Measurements from ENCODE around the gene PRCD. TPM values are rescaled to one million over a fixed set of nuclear protein-coding genes. Genes with fewer than 3 reads are reported as not detected.

PRCD gene
- total and polyA plus RNA-seq, 2 donors (not counting 1 experiment from before 2014, with no cell fraction given) = 18.0 to 30.6 TPM

DNA sequence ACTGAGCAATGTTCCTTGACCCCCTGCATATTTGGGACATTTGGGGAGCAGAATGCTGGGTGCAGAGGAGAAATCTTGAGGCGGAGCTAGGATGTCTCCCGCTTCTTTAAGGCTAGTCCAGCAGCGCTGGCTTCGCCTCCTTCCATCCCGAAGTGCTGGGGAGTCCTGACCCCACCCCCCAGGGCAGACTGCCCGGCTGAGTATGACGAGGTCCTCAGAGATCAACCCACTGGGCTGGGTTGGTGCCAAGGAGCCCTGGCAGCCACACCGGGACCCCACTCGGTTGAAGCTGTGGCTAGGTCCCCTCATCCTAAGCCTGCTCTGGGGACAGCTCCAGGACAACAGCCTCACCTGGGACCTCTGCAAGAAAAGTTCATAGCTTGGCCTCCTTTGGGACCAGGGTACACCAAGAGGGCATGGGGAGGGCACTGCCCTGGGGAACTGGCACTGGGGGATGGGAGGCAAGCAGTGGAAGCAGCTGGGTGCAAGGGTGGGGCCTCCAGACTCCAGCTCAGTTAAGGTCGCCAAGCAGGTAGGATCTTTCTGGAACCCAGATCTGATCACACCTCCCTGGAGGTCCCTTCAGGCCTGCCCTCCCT lies 49.6 kb upstream of the PRCD start:
- intact Hi-C loops (cut with micrococcal nuclease) = loop anchor here (10.0 kb wide), 1 partner anchor 215 kb away; no protein-coding TSS in a partner anchor
- H3K4me3 ChIP-seq (ENCODE audit: control extremely low read depth in 1 of 5, extremely low read depth in 1 of 5, insufficient read depth in 1 of 5, low read depth in 2 of 5, low read length in 4 of 5) = no peak overlapping the region
- DNase-seq (no peak), ATAC-seq (ENCODE audit: low read depth) (no peak)
- no peak overlapping the region for H2AFZ ChIP-seq (ENCODE audit: insufficient read depth, low read depth, low read length, poor library complexity, severe bottlenecking)
- Mint-ChIP-seq H3K9me3 (ENCODE audit: insufficient read depth) (no peaks in the 10 kb centered on the region), H3K4me3 (peak overlapping the region; percentile 89), H3K27me3 (no peaks in the 10 kb centered on the region), H3K27ac (peak overlapping the region; percentile 98), H3K4me1 (peaks cover 83% of the 10 kb centered on the region)
- peak overlapping the region; percentile 82 for H3K4me2 ChIP-seq (replicated peaks; ENCODE audit: low read depth, low read length, poor library complexity, severe bottlenecking)
- H3K9ac ChIP-seq (ENCODE audit: low read length) = no peak overlapping the region
- H3K9me3 ChIP-seq (ENCODE audit: control extremely low read depth in 1 of 3, control insufficient read depth in 2 of 3, insufficient read depth in 1 of 3, low read length in 2 of 3) = no peaks in the 10 kb centered on the region
- TF ChIP-seq, protein P1, sequence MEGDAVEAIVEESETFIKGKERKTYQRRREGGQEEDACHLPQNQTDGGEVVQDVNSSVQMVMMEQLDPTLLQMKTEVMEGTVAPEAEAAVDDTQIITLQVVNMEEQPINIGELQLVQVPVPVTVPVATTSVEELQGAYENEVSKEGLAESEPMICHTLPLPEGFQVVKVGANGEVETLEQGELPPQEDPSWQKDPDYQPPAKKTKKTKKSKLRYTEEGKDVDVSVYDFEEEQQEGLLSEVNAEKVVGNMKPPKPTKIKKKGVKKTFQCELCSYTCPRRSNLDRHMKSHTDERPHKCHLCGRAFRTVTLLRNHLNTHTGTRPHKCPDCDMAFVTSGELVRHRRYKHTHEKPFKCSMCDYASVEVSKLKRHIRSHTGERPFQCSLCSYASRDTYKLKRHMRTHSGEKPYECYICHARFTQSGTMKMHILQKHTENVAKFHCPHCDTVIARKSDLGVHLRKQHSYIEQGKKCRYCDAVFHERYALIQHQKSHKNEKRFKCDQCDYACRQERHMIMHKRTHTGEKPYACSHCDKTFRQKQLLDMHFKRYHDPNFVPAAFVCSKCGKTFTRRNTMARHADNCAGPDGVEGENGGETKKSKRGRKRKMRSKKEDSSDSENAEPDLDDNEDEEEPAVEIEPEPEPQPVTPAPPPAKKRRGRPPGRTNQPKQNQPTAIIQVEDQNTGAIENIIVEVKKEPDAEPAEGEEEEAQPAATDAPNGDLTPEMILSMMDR (IDR thresholded peaks at IDR 0.05) = no peak
- TF ChIP-seq EZH2 (IDR thresholded peaks at IDR 0.05; ENCODE audit: borderline replicate concordance, insufficient read depth, low read depth, low read length, poor library complexity, severe bottlenecking) = no peak
- ChIA-PET CTCF (interaction anchor here (0.9 to 20.8 kb wide), 6 partner anchors 3 to 92 kb away, joined by 3 to 256 read pairs (median 25); partner anchors contain the start of genes AANAT and RHBDF2), POLR2A (interaction anchor here (0.6 to 23.6 kb wide), 9 partner anchors 8 to 1768 kb away, joined by 3 to 478 read pairs (median 3); partner anchors contain the start of genes AANAT and RHBDF2)
- peaks cover 18% of the 10 kb centered on the region for H4K20me1 ChIP-seq (ENCODE audit: control insufficient read depth, insufficient read depth, low read length, poor library complexity, severe bottlenecking)
- H3K27ac ChIP-seq (ENCODE audit: low read length in 2 of 2) = peak overlapping the region; percentile 75 to 94
- H3K79me2 ChIP-seq (ENCODE audit: control insufficient read depth, insufficient read depth, low read length) = peaks cover 58% of the 10 kb centered on the region
- H3K4me1 ChIP-seq (ENCODE audit: control insufficient read depth in 2 of 2, insufficient read depth in 2 of 2, low read length in 2 of 2) = peaks cover 74 to 94% of the 10 kb centered on the region in 2 donors
- no peaks in the 10 kb centered on the region for H3K27me3 ChIP-seq (replicated peaks in 1 of 4; ENCODE audit: control extremely low read depth in 1 of 4, control insufficient read depth in 3 of 4, insufficient read depth in 4 of 4, low read length in 3 of 4)
- 90% methylated on average over 9 of the region's 10 CpGs for WGBS (ENCODE audit: insufficient coverage)
- H3K36me3 ChIP-seq (replicated peaks in 1 of 2; ENCODE audit: control extremely low read depth in 1 of 2, control insufficient read depth in 1 of 2, extremely low read depth in 1 of 2, insufficient read depth in 2 of 2, low read length in 1 of 2) = peaks cover 0 to 16% of the 10 kb centered on the region in 2 experiments
